Tibial artery (tissue), 4 donors: ENCODE results near the gene TAPT1.

Source experiments
- DNase-seq, 2 donors: peaks; one replicate each; pipeline ENCODE4 v3.0.0-alpha.2; 2019
- H3K27ac ChIP-seq, 2 donors: fragments of 200-600 bp; sonication (generic) in 1 of 2; 1 replicate in 1 of 2; 2 replicates in 1 of 2; pipeline ENCODE4 v1.5.1; 2018 to 2019; ENCODE audit warnings: mild to moderate bottlenecking in 1 of 2
- H3K27me3 ChIP-seq, 2 donors: fragments of 200-600 bp; sonication (generic) in 1 of 2; one replicate each; pipeline versions ENCODE4 v1.5.1 to v1.6.0; 2016 to 2019
- H3K36me3 ChIP-seq, 3 donors: fragments of 200-600 bp; sonication (generic) in 2 of 3; one replicate each; pipeline ENCODE4 v1.5.1; 2016 to 2019; ENCODE audit warnings: mild to moderate bottlenecking in 2 of 3
- H3K4me1 ChIP-seq, 4 donors: fragments of 200-600 bp; sonication (generic) in 2 of 4; 1 replicate in 3 of 4; 2 replicates in 1 of 4; pipeline ENCODE4 v1.5.1; 2016 to 2019
- H3K4me3 ChIP-seq, 2 donors: fragments of 200-600 bp; sonication (generic) in 1 of 2; 1 replicate in 1 of 2; 2 replicates in 1 of 2; pipeline ENCODE4 v1.5.1; 2018 to 2019; ENCODE audit warnings: mild to moderate bottlenecking in 2 of 2
- H3K9me3 ChIP-seq, 3 donors: fragments of 200-600 bp; sonication (generic) in 1 of 3; one replicate each; pipeline ENCODE4 v1.5.1; 2016 to 2019
- intact Hi-C: fragments of 100-400 bp; cut with DNase I; formaldehyde crosslinking; loops from one replicate; pipeline ENCODE4 v1.15.0; 2023; ENCODE audit warnings: low total_unique reads
- TF ChIP-seq, protein P1 (sequence below), 2 experiments: fragments of 200-600 bp in 1 of 2; fragments of 450-650 bp in 1 of 2; IDR thresholded peaks; one replicate each; pipeline ENCODE4 v1.5.1; 2017 to 2019; ENCODE audit warnings: antibody characterized with exemption in 2 of 2, mild to moderate bottlenecking in 1 of 2, moderate library complexity in 1 of 2

The TAPT1 gene

GRCh38 chr4:16110661-16111290, 115.5 kb downstream of the TAPT1 start:
- Histone ChIP-seq H3K4me1 (no peaks in the 10 kb centered on the region), H3K36me3 (no peaks in the 10 kb centered on the region), H3K9me3 (no peaks in the 10 kb centered on the region), H3K4me3 (no peak overlapping the region), H3K27me3 (no peaks in the 10 kb centered on the region), H3K27ac (no peak overlapping the region)
- intact Hi-C loops, result no loop called here
- DNase-seq, result no peak
- TF ChIP-seq, protein P1, sequence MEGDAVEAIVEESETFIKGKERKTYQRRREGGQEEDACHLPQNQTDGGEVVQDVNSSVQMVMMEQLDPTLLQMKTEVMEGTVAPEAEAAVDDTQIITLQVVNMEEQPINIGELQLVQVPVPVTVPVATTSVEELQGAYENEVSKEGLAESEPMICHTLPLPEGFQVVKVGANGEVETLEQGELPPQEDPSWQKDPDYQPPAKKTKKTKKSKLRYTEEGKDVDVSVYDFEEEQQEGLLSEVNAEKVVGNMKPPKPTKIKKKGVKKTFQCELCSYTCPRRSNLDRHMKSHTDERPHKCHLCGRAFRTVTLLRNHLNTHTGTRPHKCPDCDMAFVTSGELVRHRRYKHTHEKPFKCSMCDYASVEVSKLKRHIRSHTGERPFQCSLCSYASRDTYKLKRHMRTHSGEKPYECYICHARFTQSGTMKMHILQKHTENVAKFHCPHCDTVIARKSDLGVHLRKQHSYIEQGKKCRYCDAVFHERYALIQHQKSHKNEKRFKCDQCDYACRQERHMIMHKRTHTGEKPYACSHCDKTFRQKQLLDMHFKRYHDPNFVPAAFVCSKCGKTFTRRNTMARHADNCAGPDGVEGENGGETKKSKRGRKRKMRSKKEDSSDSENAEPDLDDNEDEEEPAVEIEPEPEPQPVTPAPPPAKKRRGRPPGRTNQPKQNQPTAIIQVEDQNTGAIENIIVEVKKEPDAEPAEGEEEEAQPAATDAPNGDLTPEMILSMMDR (IDR thresholded peaks at IDR 0.05), result no peak
